Brain microvascular endothelial cell (primary cell): ENCODE data around the gene MSL1.

Source experiments
- DNase-seq: peaks from one replicate; pipeline ENCODE4 v3.0.0-alpha.2; 2020
- H3K27ac ChIP-seq: fragments of 250-450 bp; sonication (Bioruptor Pico); 2 replicates; pipeline ENCODE4 v1.5.1; 2020; ENCODE audit warnings: mild to moderate bottlenecking, moderate library complexity
- H3K27me3 ChIP-seq: fragments of 250-450 bp; sonication (Bioruptor Pico); replicated peaks from 2 replicates; pipeline ENCODE4 v1.5.1; 2020; ENCODE audit warnings: mild to moderate bottlenecking
- H3K36me3 ChIP-seq: fragments of 250-450 bp; sonication (Bioruptor Pico); replicated peaks from 2 replicates; pipeline ENCODE4 v1.5.1; 2020; ENCODE audit warnings: mild to moderate bottlenecking
- H3K4me3 ChIP-seq: 2 replicates; pipeline ENCODE4 v1.5.1; 2011; ENCODE audit warnings: low read depth, mild to moderate bottlenecking, control low read depth, low read length, moderate library complexity
- CTCF ChIP-seq: IDR thresholded peaks from 2 replicates; pipeline ENCODE4 v1.5.1; 2011; ENCODE audit warnings: low read depth, mild to moderate bottlenecking, moderate library complexity, low read length, control low read depth, inconsistent platforms; ENCODE audit errors: missing control alignments
- in situ Hi-C: cut with HindIII; loops from 2 replicates; pipeline ENCODE4 v1.10.0; 2017; ENCODE audit warnings: low sequenced_read_pairs, low pct_ligation_motif_present

MSL1 gene

GRCh38 chr17:40121181-40122135 lies at the start of gene MSL1:
TSS of gene MSL1 (plus strand) at chr17:40121971. CDS start at chr17:40122613, 642 bp downstream.
- Histone ChIP-seq H3K36me3 (peaks cover 9% of the 10 kb centered on the region), H3K27ac (peak within 1 kb of the TSS; percentile 83), H3K27me3 (no peaks in the 10 kb centered on the region), H3K4me3 (peak within 1 kb of the TSS; percentile 95)
- no peak for TF ChIP-seq CTCF
- in situ Hi-C loops = no loop called here
- peak; percentile 57 for DNase-seq

GRCh38 chr17:40072040-40072734 lies 49.6 kb upstream of the MSL1 start:
- no peak for DNase-seq
- in situ Hi-C loops = no loop called here
- H3K27me3 ChIP-seq = no peaks in the 10 kb centered on the region
- no peak for TF ChIP-seq CTCF
- H3K27ac ChIP-seq = no peak overlapping the region
- H3K36me3 ChIP-seq = peaks cover 4% of the 10 kb centered on the region
- H3K4me3 ChIP-seq = no peak overlapping the region

- H3K4me3 ChIP-seq = no peak overlapping the region
- no peak overlapping the region for H3K27ac ChIP-seq
- no peaks in the 10 kb centered on the region for H3K27me3 ChIP-seq
- in situ Hi-C loops = no loop called here
- H3K36me3 ChIP-seq = peaks cover 4% of the 10 kb centered on the region
- no peak for TF ChIP-seq CTCF
- no peak for DNase-seq
Measured at GRCh38 chr17:40072735-40073346, 48.9 kb upstream of the MSL1 start.

GRCh38 chr17:40073454-40074174 lies 48.2 kb upstream of the MSL1 start:
- in situ Hi-C loops = no loop called here
- DNase-seq = no peak
- Histone ChIP-seq H3K27me3 (no peaks in the 10 kb centered on the region), H3K36me3 (peaks cover 4% of the 10 kb centered on the region), H3K4me3 (no peak overlapping the region), H3K27ac (no peak overlapping the region)
- no peak for TF ChIP-seq CTCF

GRCh38 chr17:40074175-40074512 lies 47.6 kb upstream of the MSL1 start:
- H3K36me3 ChIP-seq = peaks cover 4% of the 10 kb centered on the region
- H3K4me3 ChIP-seq = no peak overlapping the region
- in situ Hi-C loops = no loop called here

More at GRCh38 chr17:40074175-40074512, 47.6 kb upstream of the MSL1 start:
- Histone ChIP-seq H3K27ac (no peak overlapping the region), H3K27me3 (no peaks in the 10 kb centered on the region)
- no peak for DNase-seq
- TF ChIP-seq CTCF = no peak
